HCT116 (cell line): ENCODE results near the gene COA3.

ENCODE experiments used
- CTCF ChIP-seq, 3 experiments: fragments of 200-600 bp in 1 of 3; sonication (generic) in 1 of 3; IDR thresholded peaks in 2 of 3; conservative IDR thresholded peaks in 1 of 3; 2 replicates each; pipeline ENCODE4 v1.5.1; 2012 to 2017; ENCODE audit warnings: low read depth in 2 of 3, low read length in 2 of 3, antibody characterized with exemption in 1 of 3, borderline replicate concordance in 1 of 3, control low read depth in 1 of 3, mild to moderate bottlenecking in 1 of 3, mixed read lengths in 1 of 3, mixed run types in 1 of 3, moderate library complexity in 1 of 3; ENCODE audit not compliant: insufficient read depth in 1 of 3
- EZH2 ChIP-seq: fragments of 200-600 bp; sonication (generic); IDR thresholded peaks from 2 replicates; pipeline ENCODE4 v1.6.1; 2017; ENCODE audit warnings: antibody characterized with exemption, mixed run types
- EZH2phosphoT487 ChIP-seq: fragments of 200-600 bp; IDR thresholded peaks from 2 replicates; pipeline ENCODE4 v1.6.1; 2018; ENCODE audit warnings: antibody characterized with exemption, borderline replicate concordance
- MAX ChIP-seq: IDR thresholded peaks from 2 replicates; pipeline ENCODE4 v1.6.1; 2012
- POLR2A ChIP-seq: IDR thresholded peaks from 2 replicates; pipeline ENCODE4 v1.7.0; 2011; ENCODE audit warnings: borderline replicate concordance; ENCODE audit not compliant: insufficient read depth, insufficient read length; ENCODE audit errors: extremely low read depth
- POLR2AphosphoS5 ChIP-seq: IDR thresholded peaks from 2 replicates; pipeline ENCODE4 v1.6.1; 2011; ENCODE audit warnings: mild to moderate bottlenecking, low read depth, low read length, moderate library complexity
- RAD21 ChIP-seq: IDR thresholded peaks from 2 replicates; pipeline ENCODE4 v1.6.1; 2012; ENCODE audit warnings: low read depth, mild to moderate bottlenecking
- TCF7L2 ChIP-seq: IDR thresholded peaks from 2 replicates; pipeline ENCODE4 v1.7.0; 2011; ENCODE audit warnings: borderline replicate concordance, inconsistent platforms; ENCODE audit not compliant: insufficient read depth, insufficient read length; ENCODE audit errors: extremely low read depth

GRCh38 chr17:42792545-42792944, 6.0 kb downstream of the COA3 start:
- TF ChIP-seq POLR2A (no peak), CTCF (IDR thresholded peaks at IDR 0.05 in 2 of 3, conservative IDR thresholded peaks at IDR 0.05 in 1 of 3; ENCODE audit: borderline replicate concordance in 1 of 3, insufficient read depth in 1 of 3, low read depth in 2 of 3, low read length in 2 of 3) (no peak), EZH2 (no peak), TCF7L2 (no peak), EZH2phosphoT487 (no peak), RAD21 (no peak), MAX (0 out of 2 replicates have a peak, but pooled peaks have one; percentile 22), POLR2AphosphoS5 (no peak)
